GM12872 (cell line): ENCODE results near the gene NRG2.

Source experiments
- CTCF ChIP-seq: IDR thresholded peaks from 3 replicates; pipeline ENCODE4 v1.5.1; 2011; ENCODE audit warnings: low read depth, mild to moderate bottlenecking, low read length, moderate library complexity; ENCODE audit not compliant: insufficient read depth

NRG2 gene

GRCh38 chr5:140033037-140033760, 9.9 kb downstream of the NRG2 start:
- no peak for TF ChIP-seq CTCF

GRCh38 chr5:140032296-140032695, 10.8 kb downstream of the NRG2 start:
- no peak for TF ChIP-seq CTCF

- TF ChIP-seq CTCF: no peak
Measured at GRCh38 chr5:140027807-140028206, 15.3 kb downstream of the NRG2 start.

- TF ChIP-seq CTCF: no peak
Measured at GRCh38 chr5:140025736-140026135, 17.4 kb downstream of the NRG2 start.

GRCh38 chr5:140024928-140025327, 18.2 kb downstream of the NRG2 start:
- TF ChIP-seq CTCF: no peak

- no peak for TF ChIP-seq CTCF
Measured at GRCh38 chr5:140023611-140024191, 19.4 kb downstream of the NRG2 start.

GRCh38 chr5:140020601-140021177, 22.4 kb downstream of the NRG2 start:
- TF ChIP-seq CTCF: no peak
